Gastroesophageal sphincter (tissue), 3 donors: ENCODE data around the gene ADAMTSL3.
"Not testable (repeated sequence)": the region's sequence is repeated elsewhere in the genome, so short reads cannot be mapped to it uniquely, and the experiment has no call there.

Experiments
- EP300 ChIP-seq: sonication (generic); formaldehyde crosslinking; IDR thresholded peaks from one replicate; pipeline ENCODE4 v1.6.1; 2017; ENCODE audit warnings: antibody characterized with exemption, mild to moderate bottlenecking
- POLR2A ChIP-seq, 2 donors: fragments of 450-650 bp; IDR thresholded peaks; one replicate each; pipeline ENCODE4 v1.6.1; 2017; ENCODE audit warnings: antibody characterized with exemption in 2 of 2, mild to moderate bottlenecking in 2 of 2, moderate library complexity in 1 of 2
- TF ChIP-seq, protein P1 (sequence below), 4 experiments: fragments of 200-600 bp in 2 of 4; fragments of 450-650 bp in 2 of 4; sonication (generic) in 1 of 4; IDR thresholded peaks; one replicate each; pipeline ENCODE4 v1.5.1; 2017 to 2019; ENCODE audit warnings: antibody characterized with exemption in 4 of 4, mild to moderate bottlenecking in 2 of 4, moderate library complexity in 2 of 4

DNA sequence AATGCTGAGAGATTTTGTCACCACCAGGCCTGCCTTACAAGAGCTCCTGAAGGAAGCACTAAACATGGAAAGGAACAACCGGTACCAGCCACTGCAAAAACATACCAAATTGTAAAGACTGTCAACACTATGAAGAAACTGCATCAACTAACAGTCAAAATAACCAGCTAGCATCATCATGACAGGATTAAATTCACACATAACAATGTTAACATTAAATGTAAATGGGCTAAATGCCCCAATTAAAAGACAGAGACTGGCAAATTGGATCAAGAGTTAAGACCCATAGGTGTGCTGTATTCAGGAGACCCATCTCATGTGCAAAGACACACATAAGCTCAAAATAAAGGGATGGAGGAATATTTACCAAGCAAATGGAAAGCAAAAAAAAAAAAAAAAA lies 311.0 kb downstream of the ADAMTSL3 start:
- TF ChIP-seq, protein P1, sequence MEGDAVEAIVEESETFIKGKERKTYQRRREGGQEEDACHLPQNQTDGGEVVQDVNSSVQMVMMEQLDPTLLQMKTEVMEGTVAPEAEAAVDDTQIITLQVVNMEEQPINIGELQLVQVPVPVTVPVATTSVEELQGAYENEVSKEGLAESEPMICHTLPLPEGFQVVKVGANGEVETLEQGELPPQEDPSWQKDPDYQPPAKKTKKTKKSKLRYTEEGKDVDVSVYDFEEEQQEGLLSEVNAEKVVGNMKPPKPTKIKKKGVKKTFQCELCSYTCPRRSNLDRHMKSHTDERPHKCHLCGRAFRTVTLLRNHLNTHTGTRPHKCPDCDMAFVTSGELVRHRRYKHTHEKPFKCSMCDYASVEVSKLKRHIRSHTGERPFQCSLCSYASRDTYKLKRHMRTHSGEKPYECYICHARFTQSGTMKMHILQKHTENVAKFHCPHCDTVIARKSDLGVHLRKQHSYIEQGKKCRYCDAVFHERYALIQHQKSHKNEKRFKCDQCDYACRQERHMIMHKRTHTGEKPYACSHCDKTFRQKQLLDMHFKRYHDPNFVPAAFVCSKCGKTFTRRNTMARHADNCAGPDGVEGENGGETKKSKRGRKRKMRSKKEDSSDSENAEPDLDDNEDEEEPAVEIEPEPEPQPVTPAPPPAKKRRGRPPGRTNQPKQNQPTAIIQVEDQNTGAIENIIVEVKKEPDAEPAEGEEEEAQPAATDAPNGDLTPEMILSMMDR (IDR thresholded peaks at IDR 0.05): not testable (repeated sequence)
- not testable (repeated sequence) for TF ChIP-seq POLR2A (IDR thresholded peaks at IDR 0.05); EP300
